Tibial artery (tissue), 4 donors: ENCODE results near the gene TULP4.
"Not testable (repeated sequence)": the region's sequence is repeated elsewhere in the genome, so short reads cannot be mapped to it uniquely, and the experiment has no call there.

Source experiments
- DNase-seq, 2 donors: peaks; one replicate each; pipeline ENCODE4 v3.0.0-alpha.2; 2019
- H3K27ac ChIP-seq, 2 donors: fragments of 200-600 bp; sonication (generic) in 1 of 2; 1 replicate in 1 of 2; 2 replicates in 1 of 2; pipeline ENCODE4 v1.5.1; 2018 to 2019; ENCODE audit warnings: mild to moderate bottlenecking in 1 of 2
- H3K27me3 ChIP-seq, 2 donors: fragments of 200-600 bp; sonication (generic) in 1 of 2; one replicate each; pipeline versions ENCODE4 v1.5.1 to v1.6.0; 2016 to 2019
- H3K36me3 ChIP-seq, 3 donors: fragments of 200-600 bp; sonication (generic) in 2 of 3; one replicate each; pipeline ENCODE4 v1.5.1; 2016 to 2019; ENCODE audit warnings: mild to moderate bottlenecking in 2 of 3
- H3K4me1 ChIP-seq, 4 donors: fragments of 200-600 bp; sonication (generic) in 2 of 4; 1 replicate in 3 of 4; 2 replicates in 1 of 4; pipeline ENCODE4 v1.5.1; 2016 to 2019
- H3K4me3 ChIP-seq, 2 donors: fragments of 200-600 bp; sonication (generic) in 1 of 2; 1 replicate in 1 of 2; 2 replicates in 1 of 2; pipeline ENCODE4 v1.5.1; 2018 to 2019; ENCODE audit warnings: mild to moderate bottlenecking in 2 of 2
- H3K9me3 ChIP-seq, 3 donors: fragments of 200-600 bp; sonication (generic) in 1 of 3; one replicate each; pipeline ENCODE4 v1.5.1; 2016 to 2019
- intact Hi-C: fragments of 100-400 bp; cut with DNase I; formaldehyde crosslinking; loops from one replicate; pipeline ENCODE4 v1.15.0; 2023; ENCODE audit warnings: low total_unique reads
- TF ChIP-seq, protein P1 (sequence below), 2 experiments: fragments of 200-600 bp in 1 of 2; fragments of 450-650 bp in 1 of 2; IDR thresholded peaks; one replicate each; pipeline ENCODE4 v1.5.1; 2017 to 2019; ENCODE audit warnings: antibody characterized with exemption in 2 of 2, mild to moderate bottlenecking in 1 of 2, moderate library complexity in 1 of 2

TULP4 gene

DNA sequence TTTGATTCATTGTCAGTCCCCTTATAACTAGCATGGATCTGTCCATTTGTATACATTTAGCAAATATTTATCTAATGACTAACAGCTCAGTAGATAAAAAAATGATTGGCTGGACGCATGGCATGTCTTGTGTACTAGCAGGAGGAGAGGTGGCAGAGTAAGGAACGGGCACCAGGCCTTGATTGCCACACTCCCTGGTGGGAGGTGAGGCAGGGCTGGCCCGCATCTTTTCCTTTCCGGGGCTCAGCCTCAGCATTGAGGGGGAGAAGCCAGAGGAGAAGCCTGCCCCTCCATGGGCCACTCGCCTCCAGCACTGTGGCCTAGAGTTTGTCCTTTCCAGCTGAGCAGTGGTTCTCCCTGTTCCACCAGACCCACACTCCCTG is 162.7 kb downstream of the TULP4 start:
- intact Hi-C loops: no loop called here
- TF ChIP-seq, protein P1, sequence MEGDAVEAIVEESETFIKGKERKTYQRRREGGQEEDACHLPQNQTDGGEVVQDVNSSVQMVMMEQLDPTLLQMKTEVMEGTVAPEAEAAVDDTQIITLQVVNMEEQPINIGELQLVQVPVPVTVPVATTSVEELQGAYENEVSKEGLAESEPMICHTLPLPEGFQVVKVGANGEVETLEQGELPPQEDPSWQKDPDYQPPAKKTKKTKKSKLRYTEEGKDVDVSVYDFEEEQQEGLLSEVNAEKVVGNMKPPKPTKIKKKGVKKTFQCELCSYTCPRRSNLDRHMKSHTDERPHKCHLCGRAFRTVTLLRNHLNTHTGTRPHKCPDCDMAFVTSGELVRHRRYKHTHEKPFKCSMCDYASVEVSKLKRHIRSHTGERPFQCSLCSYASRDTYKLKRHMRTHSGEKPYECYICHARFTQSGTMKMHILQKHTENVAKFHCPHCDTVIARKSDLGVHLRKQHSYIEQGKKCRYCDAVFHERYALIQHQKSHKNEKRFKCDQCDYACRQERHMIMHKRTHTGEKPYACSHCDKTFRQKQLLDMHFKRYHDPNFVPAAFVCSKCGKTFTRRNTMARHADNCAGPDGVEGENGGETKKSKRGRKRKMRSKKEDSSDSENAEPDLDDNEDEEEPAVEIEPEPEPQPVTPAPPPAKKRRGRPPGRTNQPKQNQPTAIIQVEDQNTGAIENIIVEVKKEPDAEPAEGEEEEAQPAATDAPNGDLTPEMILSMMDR (IDR thresholded peaks at IDR 0.05): no peak
- DNase-seq: no peak

DNA sequence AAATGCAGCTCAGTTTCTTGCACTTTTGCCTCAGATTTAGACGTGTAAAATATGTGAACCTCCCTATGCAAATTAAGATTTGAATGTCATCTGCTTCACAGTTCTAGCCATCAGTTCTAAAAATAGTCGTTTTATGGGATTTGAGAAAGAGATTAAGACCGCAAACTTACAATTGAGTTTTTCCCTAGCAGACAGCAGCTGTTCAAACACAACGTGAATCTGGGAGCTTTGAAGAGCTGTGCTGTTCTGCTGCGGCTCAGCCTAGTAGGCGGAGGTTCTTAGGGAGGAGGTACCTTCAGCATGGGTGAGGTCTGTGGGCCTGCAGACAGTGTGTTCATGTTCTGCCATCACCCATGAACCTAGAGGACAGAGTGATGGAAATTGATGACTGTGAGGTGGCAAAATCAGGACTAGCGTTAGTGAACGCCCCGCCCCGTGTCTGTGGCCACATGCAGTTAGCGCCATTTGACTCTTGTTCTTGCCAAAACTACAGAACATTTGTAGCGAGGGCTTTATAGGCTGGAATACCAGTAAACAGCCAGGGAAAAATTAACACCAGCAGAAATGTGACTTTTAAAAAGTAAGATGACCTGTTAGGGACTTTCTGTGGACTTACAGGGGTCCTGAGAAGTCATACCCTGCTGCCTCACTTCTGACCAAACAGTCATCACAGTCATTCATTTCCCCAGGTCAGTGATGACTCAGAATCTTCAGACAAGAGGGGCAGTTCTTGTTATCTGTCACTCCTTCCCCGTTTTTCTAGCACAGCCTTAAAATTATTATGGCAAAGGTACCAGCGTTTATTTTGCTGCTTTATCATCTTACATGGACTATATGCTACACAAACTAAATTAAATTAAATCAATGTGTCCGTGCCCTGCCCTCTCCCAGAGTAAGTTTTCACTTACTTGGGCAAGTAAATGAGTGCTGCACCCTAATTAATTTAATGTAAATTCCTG is 163.4 kb downstream of the TULP4 start:
- intact Hi-C loops: no loop called here
- Histone ChIP-seq H3K9me3 (no peaks in the 10 kb centered on the region), H3K4me3 (no peak overlapping the region), H3K27me3 (no peaks in the 10 kb centered on the region), H3K27ac (no peak overlapping the region), H3K4me1 (no peaks in the 10 kb centered on the region), H3K36me3 (peaks cover 12 to 23% (median 21%) of the 10 kb centered on the region in 3 donors)
- no peak for DNase-seq
- TF ChIP-seq, protein P1 (IDR thresholded peaks at IDR 0.05): no peak

More for the DNA sequence above, 162.7 kb downstream of the TULP4 start:
- H3K9me3 ChIP-seq: no peaks in the 10 kb centered on the region
- H3K27me3 ChIP-seq: no peaks in the 10 kb centered on the region
- H3K4me3 ChIP-seq: no peak overlapping the region
- no peak overlapping the region for H3K27ac ChIP-seq
- peaks cover 5 to 16% (median 14%) of the 10 kb centered on the region in 3 donors for H3K36me3 ChIP-seq
- H3K4me1 ChIP-seq: no peaks in the 10 kb centered on the region

DNA sequence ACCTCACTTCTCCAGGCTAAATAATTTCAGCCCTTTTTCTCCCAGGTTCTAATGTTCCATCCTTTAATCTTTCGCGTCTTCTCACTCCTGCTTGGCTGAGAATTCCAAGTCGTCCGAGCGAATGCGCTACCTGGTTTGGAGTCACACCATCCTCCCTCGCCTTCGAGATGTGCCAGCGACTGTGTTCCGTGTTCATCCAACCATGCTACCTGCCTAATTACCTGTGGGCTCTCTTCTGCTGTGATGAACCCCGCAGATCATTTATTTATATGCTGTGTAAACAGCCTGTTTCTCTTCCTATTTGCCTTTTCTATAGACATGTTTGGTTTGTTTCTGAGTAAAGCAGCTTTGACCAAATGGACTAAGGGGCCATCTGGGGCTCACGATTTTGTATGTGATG is 164.1 kb downstream of the TULP4 start:
- H3K4me1 ChIP-seq: no peaks in the 10 kb centered on the region
- H3K27ac ChIP-seq: no peak overlapping the region
- DNase-seq: no peak
- H3K36me3 ChIP-seq: peaks cover 19 to 30% (median 29%) of the 10 kb centered on the region in 3 donors
- TF ChIP-seq, protein P1 (IDR thresholded peaks at IDR 0.05): no peak
- H3K4me3 ChIP-seq: no peak overlapping the region
- intact Hi-C loops: no loop called here
- H3K9me3 ChIP-seq: no peaks in the 10 kb centered on the region
- no peaks in the 10 kb centered on the region for H3K27me3 ChIP-seq

DNA sequence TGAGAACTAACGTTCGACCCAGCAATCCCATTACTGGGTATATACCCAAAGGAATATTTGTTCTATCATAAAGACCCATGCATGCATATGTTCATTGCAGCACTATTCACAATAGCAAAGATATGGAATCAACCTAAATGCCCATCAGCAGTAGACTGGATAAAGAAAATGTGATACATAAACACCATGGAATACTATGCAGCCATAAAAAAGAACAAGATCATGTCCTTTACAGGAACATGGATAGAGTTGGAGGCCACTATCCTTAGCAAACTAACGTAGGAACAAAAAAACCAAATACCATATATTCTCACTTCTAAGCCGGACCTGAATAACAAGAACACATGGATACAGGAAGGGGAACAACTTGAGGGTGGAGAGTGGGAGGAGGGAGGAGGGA is 165.5 kb downstream of the TULP4 start:
- H3K36me3 ChIP-seq: peaks cover 29 to 44% (median 42%) of the 10 kb centered on the region in 3 donors
- DNase-seq, H3K4me1 ChIP-seq, H3K9me3 ChIP-seq, H3K4me3 ChIP-seq, H3K27me3 ChIP-seq, H3K27ac ChIP-seq, intact Hi-C loops: not testable (repeated sequence)

DNA sequence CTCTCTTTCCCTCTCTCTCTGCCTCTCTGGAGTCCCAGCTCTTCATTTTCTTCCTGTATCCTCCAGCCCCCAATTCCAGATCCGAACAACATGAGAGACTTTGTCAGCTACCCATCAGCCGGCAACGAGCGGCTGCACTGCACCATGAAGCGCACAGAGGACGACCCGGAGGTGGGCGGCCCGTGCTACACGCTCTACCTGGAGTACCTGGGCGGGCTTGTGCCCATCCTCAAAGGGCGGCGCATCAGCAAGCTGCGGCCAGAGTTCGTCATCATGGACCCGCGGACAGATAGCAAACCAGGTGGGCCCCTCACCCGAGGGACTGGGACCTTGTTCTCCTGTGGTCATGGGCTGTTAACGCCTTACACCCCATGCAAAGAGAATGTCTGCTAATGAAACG is 168.7 kb downstream of the TULP4 start:
- H3K36me3 ChIP-seq: peaks cover 29 to 57% (median 43%) of the 10 kb centered on the region in 3 donors
- intact Hi-C loops: no loop called here

More for the DNA sequence above, 168.7 kb downstream of the TULP4 start:
- Histone ChIP-seq H3K9me3 (no peaks in the 10 kb centered on the region), H3K27me3 (no peaks in the 10 kb centered on the region), H3K27ac (no peak overlapping the region), H3K4me1 (no peaks in the 10 kb centered on the region), H3K4me3 (no peak overlapping the region)
- no peak for DNase-seq
- TF ChIP-seq, protein P1 (IDR thresholded peaks at IDR 0.05): no peak
